HEK293 (cell line): ENCODE data around the gene PTPRG.

Experiments
- CTCF ChIA-PET: fragments of 350-600 bp; formaldehyde crosslinking; extraction: SDS; loops from one replicate; lab custom pipeline; 2021; ENCODE audit warnings: antibody characterized with exemption; lab: Yijun Ruan, JAX
- POLR2A ChIA-PET: fragments of 300-600 bp; formaldehyde crosslinking; extraction: SDS; loops from one replicate; lab custom pipeline; 2020; ENCODE audit warnings: antibody characterized with exemption, inconsistent platforms; lab: Yijun Ruan, JAX
- H3K27ac ChIP-seq: fragments of 200-500 bp; sonication (Bioruptor generic); 2 replicates; pipeline ENCODE4 v1.5.1; 2014; ENCODE audit warnings: low read depth, low read length, control low read depth, inconsistent platforms; ENCODE audit errors: extremely low read depth
- H3K36me3 ChIP-seq, 2 experiments: fragments of 200-500 bp in 1 of 2; sonication (Bioruptor generic) in 1 of 2; 1 replicate in 1 of 2; 2 replicates in 1 of 2; pipeline ENCODE4 v1.5.1; 2014 to 2017; ENCODE audit warnings: inconsistent platforms in 2 of 2, low read length in 2 of 2; ENCODE audit not compliant: control insufficient read depth in 2 of 2, insufficient read depth in 1 of 2
- H3K4me1 ChIP-seq: fragments of 200-500 bp; sonication (Bioruptor generic); 2 replicates; pipeline ENCODE4 v1.5.1; 2014; ENCODE audit warnings: mild to moderate bottlenecking, low read length, inconsistent platforms; ENCODE audit not compliant: control insufficient read depth, insufficient read depth
- H3K4me3 ChIP-seq: 2 replicates; pipeline ENCODE4 v1.5.1; 2011; ENCODE audit warnings: low read depth, mild to moderate bottlenecking, control low read depth, low read length, moderate library complexity
- H3K9me3 ChIP-seq: fragments of 200-500 bp; sonication (Bioruptor generic); 2 replicates; pipeline ENCODE4 v1.5.1; 2014; ENCODE audit warnings: low read depth, low read length, inconsistent platforms; ENCODE audit not compliant: control insufficient read depth, insufficient read depth
- HOXC10 ChIP-seq: sonication (generic); formaldehyde crosslinking; IDR thresholded peaks from 2 replicates; pipeline ENCODE4 v1.8.1; 2023; ENCODE audit warnings: mild to moderate bottlenecking, missing genetic modification reagents
- SALL2 ChIP-seq: fragments of 450-650 bp; formaldehyde crosslinking; IDR thresholded peaks from 2 replicates; pipeline ENCODE4 v1.5.0; 2017; ENCODE audit warnings: missing biosample characterization, mild to moderate bottlenecking, missing genetic modification characterization, borderline replicate concordance
- ZIC2 ChIP-seq: fragments of 450-650 bp; formaldehyde crosslinking; IDR thresholded peaks from 2 replicates; pipeline ENCODE4 v1.5.1; 2016; ENCODE audit warnings: missing biosample characterization, missing genetic modification characterization
- ZNF146 ChIP-seq: fragments of 450-650 bp; formaldehyde crosslinking; IDR thresholded peaks from 2 replicates; pipeline ENCODE4 v1.5.1; 2016; ENCODE audit warnings: missing biosample characterization, missing genetic modification characterization
- ZNF211 ChIP-seq: fragments of 450-650 bp; formaldehyde crosslinking; IDR thresholded peaks from 2 replicates; pipeline ENCODE4 v1.5.1; 2016; ENCODE audit warnings: low read depth, missing biosample characterization, missing genetic modification characterization
- ZNF561 ChIP-seq: fragments of 450-650 bp; IDR thresholded peaks from 2 replicates; pipeline ENCODE4 v1.5.1; 2018; ENCODE audit warnings: missing biosample characterization, missing genetic modification characterization, borderline replicate concordance
- ZNF654 ChIP-seq: fragments of 450-650 bp; formaldehyde crosslinking; IDR thresholded peaks from 2 replicates; pipeline ENCODE4 v1.5.1; 2016; ENCODE audit warnings: low read depth, missing biosample characterization, missing genetic modification characterization
- TF ChIP-seq, protein P1 (sequence below): fragments of 450-650 bp; formaldehyde crosslinking; conservative IDR thresholded peaks from 2 replicates; pipeline ENCODE4 v1.5.1; 2016; ENCODE audit warnings: low read depth, missing biosample characterization, missing genetic modification characterization
- TF ChIP-seq, protein P2 (sequence below): fragments of 450-650 bp; formaldehyde crosslinking; IDR thresholded peaks from 2 replicates; pipeline ENCODE4 v1.5.1; 2016; ENCODE audit warnings: missing biosample characterization, missing genetic modification characterization
- TF ChIP-seq, protein P3 (sequence below): fragments of 450-650 bp; formaldehyde crosslinking; IDR thresholded peaks from 2 replicates; pipeline ENCODE4 v1.5.1; 2016; ENCODE audit warnings: missing biosample characterization, missing genetic modification characterization
- TF ChIP-seq, protein P4 (sequence below): fragments of 450-650 bp; formaldehyde crosslinking; IDR thresholded peaks from 2 replicates; pipeline ENCODE4 v1.5.1; 2017; ENCODE audit warnings: missing biosample characterization, mild to moderate bottlenecking, missing genetic modification characterization, moderate library complexity
- TF ChIP-seq, protein P5 (sequence below): fragments of 450-650 bp; formaldehyde crosslinking; IDR thresholded peaks from 2 replicates; pipeline ENCODE4 v1.5.0; 2017; ENCODE audit warnings: missing biosample characterization, missing genetic modification characterization, borderline replicate concordance

PTPRG gene

DNA sequence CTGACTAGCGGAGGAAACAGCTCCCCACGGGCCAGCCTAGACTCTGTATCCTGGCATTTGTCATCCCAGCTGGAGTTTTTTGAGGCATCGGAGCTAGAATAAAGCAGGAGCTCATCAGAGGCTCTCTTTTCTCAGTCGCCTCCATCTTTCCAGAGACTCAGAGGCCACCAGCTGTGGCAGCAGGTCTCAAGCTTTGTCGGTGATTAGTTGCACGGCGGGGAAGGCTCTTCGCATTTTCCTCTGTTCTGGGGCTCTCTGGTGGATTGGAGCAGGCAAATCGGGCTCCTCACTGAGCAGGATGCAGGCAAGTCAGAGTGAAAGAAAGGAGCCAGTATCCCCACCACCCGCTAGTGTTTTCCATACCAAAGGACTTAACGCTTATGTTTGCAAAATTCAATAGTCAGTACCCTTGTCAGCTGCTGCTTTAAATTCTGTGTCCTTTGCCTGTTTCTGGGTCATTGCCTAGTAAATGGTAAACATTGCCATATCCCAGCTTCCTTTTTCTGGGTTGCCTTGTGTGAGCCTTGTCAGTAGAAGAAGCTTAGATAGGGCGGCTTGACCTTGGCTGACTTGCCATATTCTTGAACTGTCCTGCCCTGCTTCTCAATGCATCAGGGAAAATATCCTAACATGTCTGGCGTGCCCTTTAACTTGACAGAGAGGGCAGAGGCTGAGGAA, 127.1 kb downstream of the PTPRG start:
- Histone ChIP-seq H3K4me3 (no peak overlapping the region), H3K36me3 (no peaks in the 10 kb centered on the region), H3K27ac (no peak overlapping the region), H3K9me3 (no peaks in the 10 kb centered on the region), H3K4me1 (0 out of 2 replicates have a peak, but pooled peaks cover 4% of the 10 kb centered on the region)
- POLR2A ChIA-PET, result no interaction called here
- TF ChIP-seq ZIC2 (tag by site-specific recombination) (peak; percentile 73), HOXC10 (CRISPR knock-in tag) (no peak)
- TF ChIP-seq, protein P1, sequence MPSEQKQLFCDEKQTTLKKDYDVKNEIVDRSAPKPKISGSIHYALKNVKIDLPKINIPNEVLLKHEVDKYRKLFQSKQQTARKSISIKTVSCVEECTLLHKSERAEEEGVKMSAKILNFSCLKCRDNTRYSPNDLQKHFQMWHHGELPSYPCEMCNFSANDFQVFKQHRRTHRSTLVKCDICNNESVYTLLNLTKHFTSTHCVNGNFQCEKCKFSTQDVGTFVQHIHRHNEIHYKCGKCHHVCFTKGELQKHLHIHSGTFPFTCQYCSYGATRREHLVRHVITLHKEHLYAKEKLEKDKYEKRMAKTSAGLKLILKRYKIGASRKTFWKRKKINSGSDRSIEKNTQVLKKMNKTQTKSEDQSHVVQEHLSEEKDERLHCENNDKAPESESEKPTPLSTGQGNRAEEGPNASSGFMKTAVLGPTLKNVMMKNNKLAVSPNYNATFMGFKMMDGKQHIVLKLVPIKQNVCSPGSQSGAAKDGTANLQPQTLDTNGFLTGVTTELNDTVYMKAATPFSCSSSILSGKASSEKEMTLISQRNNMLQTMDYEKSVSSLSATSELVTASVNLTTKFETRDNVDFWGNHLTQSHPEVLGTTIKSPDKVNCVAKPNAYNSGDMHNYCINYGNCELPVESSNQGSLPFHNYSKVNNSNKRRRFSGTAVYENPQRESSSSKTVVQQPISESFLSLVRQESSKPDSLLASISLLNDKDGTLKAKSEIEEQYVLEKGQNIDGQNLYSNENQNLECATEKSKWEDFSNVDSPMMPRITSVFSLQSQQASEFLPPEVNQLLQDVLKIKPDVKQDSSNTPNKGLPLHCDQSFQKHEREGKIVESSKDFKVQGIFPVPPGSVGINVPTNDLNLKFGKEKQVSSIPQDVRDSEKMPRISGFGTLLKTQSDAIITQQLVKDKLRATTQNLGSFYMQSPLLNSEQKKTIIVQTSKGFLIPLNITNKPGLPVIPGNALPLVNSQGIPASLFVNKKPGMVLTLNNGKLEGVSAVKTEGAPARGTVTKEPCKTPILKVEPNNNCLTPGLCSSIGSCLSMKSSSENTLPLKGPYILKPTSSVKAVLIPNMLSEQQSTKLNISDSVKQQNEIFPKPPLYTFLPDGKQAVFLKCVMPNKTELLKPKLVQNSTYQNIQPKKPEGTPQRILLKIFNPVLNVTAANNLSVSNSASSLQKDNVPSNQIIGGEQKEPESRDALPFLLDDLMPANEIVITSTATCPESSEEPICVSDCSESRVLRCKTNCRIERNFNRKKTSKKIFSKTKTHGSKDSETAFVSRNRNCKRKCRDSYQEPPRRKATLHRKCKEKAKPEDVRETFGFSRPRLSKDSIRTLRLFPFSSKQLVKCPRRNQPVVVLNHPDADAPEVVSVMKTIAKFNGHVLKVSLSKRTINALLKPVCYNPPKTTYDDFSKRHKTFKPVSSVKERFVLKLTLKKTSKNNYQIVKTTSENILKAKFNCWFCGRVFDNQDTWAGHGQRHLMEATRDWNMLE (tag by site-specific recombination), result no peak
- CTCF ChIA-PET, result no interaction called here

DNA sequence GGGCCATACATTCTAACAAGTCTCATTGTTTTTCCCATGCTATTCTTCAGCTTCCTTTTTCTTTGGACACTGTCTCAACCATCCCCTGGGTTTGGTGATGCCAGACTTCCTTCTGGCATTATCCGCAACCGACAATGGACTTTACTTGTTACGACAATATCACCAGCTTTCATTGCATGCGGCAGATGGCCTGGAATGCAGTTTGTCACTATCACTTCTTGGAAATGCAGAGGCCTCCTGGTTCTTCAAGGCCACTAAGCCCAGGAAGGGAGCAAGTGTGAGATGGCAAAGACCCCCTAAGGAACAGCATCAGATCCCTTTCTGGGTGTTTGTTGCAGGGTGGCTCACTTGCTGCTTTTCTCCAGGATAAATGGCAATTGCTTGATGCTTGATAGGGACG, 128.6 kb downstream of the PTPRG start:
- Histone ChIP-seq H3K36me3 (no peaks in the 10 kb centered on the region), H3K4me3 (no peak overlapping the region), H3K4me1 (0 out of 2 replicates have a peak, but pooled peaks cover 2% of the 10 kb centered on the region), H3K9me3 (no peaks in the 10 kb centered on the region), H3K27ac (no peak overlapping the region)
- TF ChIP-seq, protein P2, sequence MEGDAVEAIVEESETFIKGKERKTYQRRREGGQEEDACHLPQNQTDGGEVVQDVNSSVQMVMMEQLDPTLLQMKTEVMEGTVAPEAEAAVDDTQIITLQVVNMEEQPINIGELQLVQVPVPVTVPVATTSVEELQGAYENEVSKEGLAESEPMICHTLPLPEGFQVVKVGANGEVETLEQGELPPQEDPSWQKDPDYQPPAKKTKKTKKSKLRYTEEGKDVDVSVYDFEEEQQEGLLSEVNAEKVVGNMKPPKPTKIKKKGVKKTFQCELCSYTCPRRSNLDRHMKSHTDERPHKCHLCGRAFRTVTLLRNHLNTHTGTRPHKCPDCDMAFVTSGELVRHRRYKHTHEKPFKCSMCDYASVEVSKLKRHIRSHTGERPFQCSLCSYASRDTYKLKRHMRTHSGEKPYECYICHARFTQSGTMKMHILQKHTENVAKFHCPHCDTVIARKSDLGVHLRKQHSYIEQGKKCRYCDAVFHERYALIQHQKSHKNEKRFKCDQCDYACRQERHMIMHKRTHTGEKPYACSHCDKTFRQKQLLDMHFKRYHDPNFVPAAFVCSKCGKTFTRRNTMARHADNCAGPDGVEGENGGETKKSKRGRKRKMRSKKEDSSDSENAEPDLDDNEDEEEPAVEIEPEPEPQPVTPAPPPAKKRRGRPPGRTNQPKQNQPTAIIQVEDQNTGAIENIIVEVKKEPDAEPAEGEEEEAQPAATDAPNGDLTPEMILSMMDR (tag by site-specific recombination), result no peak
- TF ChIP-seq, protein P3, sequence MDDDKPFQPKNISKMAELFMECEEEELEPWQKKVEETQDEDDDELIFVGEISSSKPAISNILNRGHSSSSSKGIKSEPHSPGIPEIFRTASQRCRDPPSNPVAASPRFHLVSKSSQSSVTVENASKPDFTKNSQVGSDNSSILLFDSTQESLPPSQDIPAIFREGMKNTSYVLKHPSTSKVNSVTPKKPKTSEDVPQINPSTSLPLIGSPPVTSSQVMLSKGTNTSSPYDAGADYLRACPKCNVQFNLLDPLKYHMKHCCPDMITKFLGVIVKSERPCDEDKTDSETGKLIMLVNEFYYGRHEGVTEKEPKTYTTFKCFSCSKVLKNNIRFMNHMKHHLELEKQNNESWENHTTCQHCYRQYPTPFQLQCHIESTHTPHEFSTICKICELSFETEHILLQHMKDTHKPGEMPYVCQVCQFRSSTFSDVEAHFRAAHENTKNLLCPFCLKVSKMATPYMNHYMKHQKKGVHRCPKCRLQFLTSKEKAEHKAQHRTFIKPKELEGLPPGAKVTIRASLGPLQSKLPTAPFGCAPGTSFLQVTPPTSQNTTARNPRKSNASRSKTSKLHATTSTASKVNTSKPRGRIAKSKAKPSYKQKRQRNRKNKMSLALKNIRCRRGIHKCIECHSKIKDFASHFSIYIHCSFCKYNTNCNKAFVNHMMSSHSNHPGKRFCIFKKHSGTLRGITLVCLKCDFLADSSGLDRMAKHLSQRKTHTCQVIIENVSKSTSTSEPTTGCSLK, result no peak
- no peak for TF ChIP-seq ZNF561 (tag by site-specific recombination)
- CTCF ChIA-PET, result interaction anchor here (1.0 kb wide), 1 partner anchor 11 kb away, joined by 3 read pairs; no protein-coding TSS in a partner anchor
- POLR2A ChIA-PET, result no interaction called here

DNA sequence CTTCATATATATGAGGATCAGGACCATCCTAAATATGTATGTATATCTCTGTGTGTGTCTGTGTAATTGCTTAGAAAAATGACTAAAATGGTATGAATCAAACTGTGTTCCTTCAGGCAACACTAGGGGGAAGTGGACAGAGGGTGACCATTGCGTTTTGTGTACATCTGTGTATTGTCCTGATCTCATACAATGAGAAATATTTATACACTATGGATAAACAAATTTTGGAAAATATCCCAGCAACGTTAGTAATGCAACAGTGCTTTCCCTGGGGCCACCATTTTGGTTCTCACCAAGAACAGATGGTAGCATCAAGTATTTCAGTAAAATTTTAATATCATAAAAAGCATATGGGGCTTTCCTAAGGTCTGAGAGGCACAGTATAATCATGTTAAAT, 130.1 kb downstream of the PTPRG start:
- CTCF ChIA-PET, result no interaction called here
- POLR2A ChIA-PET, result no interaction called here
- Histone ChIP-seq H3K4me1 (0 out of 2 replicates have a peak, but pooled peaks cover 2% of the 10 kb centered on the region), H3K9me3 (no peaks in the 10 kb centered on the region), H3K27ac (no peak overlapping the region), H3K36me3 (no peaks in the 10 kb centered on the region), H3K4me3 (no peak overlapping the region)
- TF ChIP-seq, protein P3, result no peak
- no peak for TF ChIP-seq HOXC10 (CRISPR knock-in tag)
- TF ChIP-seq SALL2 (tag by site-specific recombination), result no peak
- TF ChIP-seq, protein P4, sequence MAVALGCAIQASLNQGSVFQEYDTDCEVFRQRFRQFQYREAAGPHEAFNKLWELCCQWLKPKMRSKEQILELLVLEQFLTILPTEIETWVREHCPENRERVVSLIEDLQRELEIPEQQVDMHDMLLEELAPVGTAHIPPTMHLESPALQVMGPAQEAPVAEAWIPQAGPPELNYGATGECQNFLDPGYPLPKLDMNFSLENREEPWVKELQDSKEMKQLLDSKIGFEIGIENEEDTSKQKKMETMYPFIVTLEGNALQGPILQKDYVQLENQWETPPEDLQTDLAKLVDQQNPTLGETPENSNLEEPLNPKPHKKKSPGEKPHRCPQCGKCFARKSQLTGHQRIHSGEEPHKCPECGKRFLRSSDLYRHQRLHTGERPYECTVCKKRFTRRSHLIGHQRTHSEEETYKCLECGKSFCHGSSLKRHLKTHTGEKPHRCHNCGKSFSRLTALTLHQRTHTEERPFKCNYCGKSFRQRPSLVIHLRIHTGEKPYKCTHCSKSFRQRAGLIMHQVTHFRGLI (tag by site-specific recombination), result no peak
- TF ChIP-seq ZNF654 (tag by site-specific recombination), result no peak
- no peak for TF ChIP-seq ZNF211
- TF ChIP-seq ZNF146 (tag by site-specific recombination), result no peak
- TF ChIP-seq, protein P5, sequence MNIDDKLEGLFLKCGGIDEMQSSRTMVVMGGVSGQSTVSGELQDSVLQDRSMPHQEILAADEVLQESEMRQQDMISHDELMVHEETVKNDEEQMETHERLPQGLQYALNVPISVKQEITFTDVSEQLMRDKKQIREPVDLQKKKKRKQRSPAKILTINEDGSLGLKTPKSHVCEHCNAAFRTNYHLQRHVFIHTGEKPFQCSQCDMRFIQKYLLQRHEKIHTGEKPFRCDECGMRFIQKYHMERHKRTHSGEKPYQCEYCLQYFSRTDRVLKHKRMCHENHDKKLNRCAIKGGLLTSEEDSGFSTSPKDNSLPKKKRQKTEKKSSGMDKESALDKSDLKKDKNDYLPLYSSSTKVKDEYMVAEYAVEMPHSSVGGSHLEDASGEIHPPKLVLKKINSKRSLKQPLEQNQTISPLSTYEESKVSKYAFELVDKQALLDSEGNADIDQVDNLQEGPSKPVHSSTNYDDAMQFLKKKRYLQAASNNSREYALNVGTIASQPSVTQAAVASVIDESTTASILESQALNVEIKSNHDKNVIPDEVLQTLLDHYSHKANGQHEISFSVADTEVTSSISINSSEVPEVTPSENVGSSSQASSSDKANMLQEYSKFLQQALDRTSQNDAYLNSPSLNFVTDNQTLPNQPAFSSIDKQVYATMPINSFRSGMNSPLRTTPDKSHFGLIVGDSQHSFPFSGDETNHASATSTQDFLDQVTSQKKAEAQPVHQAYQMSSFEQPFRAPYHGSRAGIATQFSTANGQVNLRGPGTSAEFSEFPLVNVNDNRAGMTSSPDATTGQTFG (tag by site-specific recombination), result no peak
